Activated CD4-positive, alpha-beta T cell treated with anti-CD3 and anti-CD28 coated beads for 24 hours (primary cell): ENCODE data around the gene HEATR1.
"Not testable (repeated sequence)": the region's sequence is repeated elsewhere in the genome, so short reads cannot be mapped to it uniquely, and the experiment has no call there.

ENCODE experiments used
- DNase-seq, 2 donors: peaks; one replicate each; pipeline ENCODE4 v3.0.0-alpha.2; 2020; ENCODE audit warnings: low read depth in 2 of 2

The HEATR1 gene

GRCh38 chr1:236511735-236512418, 92.4 kb downstream of the HEATR1 start:
- no peak for DNase-seq

DNA sequence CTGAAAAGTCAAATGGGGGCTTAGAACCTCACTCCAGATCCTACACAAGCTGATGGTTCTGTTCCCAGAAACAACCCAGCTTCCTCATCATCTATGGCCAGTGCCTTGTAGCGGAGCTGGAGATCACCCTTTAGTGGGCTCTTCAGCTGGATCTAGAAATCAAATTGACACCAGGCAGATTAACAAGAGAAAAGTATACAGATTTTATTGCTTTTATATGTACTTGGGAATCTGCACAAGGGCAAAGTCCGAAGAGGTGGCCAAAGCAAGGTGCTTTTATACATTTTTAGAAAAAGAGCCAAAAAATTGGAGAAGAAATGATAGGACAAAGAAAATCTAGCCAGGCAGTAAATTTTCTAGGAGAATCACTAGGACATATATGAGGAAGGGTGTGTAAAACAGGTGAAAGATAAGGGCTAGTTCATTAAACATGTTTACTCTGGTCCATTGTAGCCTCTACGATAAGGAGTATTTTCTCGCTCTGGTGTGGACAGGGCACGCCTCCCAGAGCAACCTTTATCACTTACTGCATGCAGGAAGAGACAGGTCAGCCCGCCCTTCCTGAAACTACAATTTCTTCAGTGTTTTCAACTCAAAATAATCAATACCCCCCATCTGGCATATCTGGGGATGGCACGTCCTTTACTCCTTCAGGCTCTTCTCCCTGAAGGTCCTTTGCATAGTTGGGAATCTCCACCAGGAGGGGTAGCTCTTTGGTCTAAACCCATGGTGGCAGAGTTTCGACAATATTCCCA, 94.5 kb downstream of the HEATR1 start:
- no peak for DNase-seq

DNA sequence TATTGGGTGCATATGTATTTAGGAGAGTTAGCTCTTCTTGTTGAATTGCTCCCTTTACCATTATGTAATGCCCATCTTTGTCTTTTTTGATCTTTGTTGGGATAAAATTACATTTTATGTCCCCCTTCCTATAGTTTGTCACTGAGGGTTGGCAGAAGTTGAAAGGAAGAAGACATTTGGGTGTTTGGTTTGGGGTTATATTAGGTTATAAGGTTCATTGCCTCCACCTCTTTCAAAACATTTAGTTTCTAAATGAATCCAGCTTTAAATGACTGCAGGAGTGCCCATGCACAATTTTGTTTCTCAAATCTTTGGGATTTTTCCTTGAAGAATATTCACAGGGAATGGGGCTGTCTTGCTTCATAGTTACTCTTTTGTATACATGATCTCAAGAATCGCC, 95.1 kb downstream of the HEATR1 start:
- DNase-seq = no peak

GRCh38 chr1:236508593-236509027, 95.7 kb downstream of the HEATR1 start:
- no peak for DNase-seq

- DNase-seq = no peak
Measured at GRCh38 chr1:236507022-236507700, 97.2 kb downstream of the HEATR1 start.

- DNase-seq = not testable (repeated sequence)
Measured at GRCh38 chr1:236504338-236504737, 100.0 kb downstream of the HEATR1 start.

- no peak for DNase-seq
Measured at GRCh38 chr1:236502972-236503639, 101.2 kb downstream of the HEATR1 start.

DNA sequence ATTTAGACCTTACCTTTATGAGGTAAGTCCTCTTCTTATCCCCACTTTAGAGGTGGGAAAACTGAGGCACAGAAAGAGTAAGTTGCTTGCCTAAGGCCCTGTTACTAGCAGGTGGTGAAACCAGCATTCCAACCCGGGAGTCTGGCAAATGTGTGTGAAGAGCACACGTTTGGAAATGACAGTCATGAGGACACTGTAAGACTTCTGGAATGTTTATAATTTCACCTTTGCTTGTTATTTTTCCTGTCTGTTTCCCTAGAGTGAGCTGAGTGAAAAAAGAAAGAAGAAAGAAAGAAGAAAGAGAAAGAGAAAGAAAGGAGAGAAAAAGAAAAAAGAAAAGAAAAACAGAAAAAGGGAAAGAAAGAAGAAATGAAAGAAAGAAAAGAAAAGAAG, 101.7 kb downstream of the HEATR1 start:
- no peak for DNase-seq

DNA sequence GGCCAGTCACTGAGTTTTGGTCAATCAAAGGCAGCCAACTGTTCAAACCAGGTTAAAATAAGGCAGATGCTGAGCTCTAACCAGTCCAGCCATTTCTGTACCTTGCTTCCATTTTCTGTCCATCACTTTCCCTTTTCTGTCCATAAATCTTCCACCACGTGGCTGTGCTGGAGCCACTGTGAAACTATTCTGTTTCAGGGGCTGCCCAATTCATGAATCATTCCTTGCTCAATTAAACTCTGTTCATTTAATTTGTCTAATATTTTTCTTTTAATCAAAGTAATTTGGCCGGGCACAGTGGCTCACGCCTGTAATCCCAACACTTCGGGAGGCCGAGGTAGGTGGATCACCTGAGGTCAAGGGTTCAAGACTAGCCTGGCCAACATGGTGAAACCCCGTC, 103.2 kb downstream of the HEATR1 start:
- DNase-seq = no peak
